ENCODE results near the gene RAPGEF1. TPM values are rescaled to one million over a fixed set of nuclear protein-coding genes. Genes with fewer than 3 reads are reported as not detected.

RAPGEF1 gene
- total RNA-seq, 2 donors from 2014 or later = 28.6 to 63.8 TPM

DNA sequence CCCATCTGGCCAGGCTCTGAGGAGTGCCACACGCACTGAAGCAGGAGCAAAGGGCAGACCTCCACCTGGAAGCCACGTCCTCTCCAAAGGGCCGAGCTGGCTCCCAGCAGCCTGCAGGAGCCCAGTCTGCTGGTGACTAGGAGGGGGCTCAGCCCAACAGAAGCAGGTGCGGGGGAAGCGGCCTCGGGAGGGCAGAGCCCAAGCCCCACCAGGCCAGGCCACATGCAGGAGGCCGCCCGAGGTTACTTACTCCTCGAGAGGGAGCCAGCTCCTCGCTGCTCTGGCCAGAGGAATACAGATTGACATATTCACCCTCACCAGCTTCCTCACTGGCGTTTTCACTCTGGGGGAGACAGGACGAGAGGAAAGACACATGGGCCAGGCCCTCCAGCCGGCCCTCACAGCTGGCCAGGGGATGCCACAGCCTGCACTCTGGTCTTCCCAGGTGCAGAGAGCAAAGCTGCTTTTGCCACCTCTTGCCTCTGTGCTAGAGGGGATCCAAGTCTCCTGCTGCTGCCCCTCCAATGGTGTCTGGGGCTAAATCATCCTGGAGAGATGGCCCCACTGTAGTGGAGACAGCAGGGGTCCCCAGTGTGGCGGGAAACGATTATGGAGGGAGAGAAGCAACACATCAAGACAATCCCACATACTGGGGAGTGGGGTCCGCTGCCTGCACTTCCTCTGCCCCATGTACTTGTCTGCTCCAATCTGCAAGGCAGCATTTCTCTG, 136.0 kb downstream of the RAPGEF1 start:
- H3K36me3 ChIP-seq = no peaks in the 10 kb centered on the region
- no peaks in the 10 kb centered on the region for H3K9me3 ChIP-seq
- H3K4me3 ChIP-seq = no peak overlapping the region
- intact Hi-C loops (cut with DNase I) = no loop called here
- peaks cover 1% of the 10 kb centered on the region for H3K4me1 ChIP-seq (replicated peaks)
- no peak for DNase-seq (ENCODE audit: low spot score)
- no peak overlapping the region for H3K27ac ChIP-seq
- 86% methylated on average over 15 of the region's 16 CpGs for WGBS
- no peaks in the 10 kb centered on the region for H3K27me3 ChIP-seq (replicated peaks; ENCODE audit: insufficient read depth)
- TF ChIP-seq POLR2AphosphoS5 (IDR thresholded peaks at IDR 0.05) (no peak), POLR2A (IDR thresholded peaks at IDR 0.05) (no peak)
- TF ChIP-seq, protein P1, sequence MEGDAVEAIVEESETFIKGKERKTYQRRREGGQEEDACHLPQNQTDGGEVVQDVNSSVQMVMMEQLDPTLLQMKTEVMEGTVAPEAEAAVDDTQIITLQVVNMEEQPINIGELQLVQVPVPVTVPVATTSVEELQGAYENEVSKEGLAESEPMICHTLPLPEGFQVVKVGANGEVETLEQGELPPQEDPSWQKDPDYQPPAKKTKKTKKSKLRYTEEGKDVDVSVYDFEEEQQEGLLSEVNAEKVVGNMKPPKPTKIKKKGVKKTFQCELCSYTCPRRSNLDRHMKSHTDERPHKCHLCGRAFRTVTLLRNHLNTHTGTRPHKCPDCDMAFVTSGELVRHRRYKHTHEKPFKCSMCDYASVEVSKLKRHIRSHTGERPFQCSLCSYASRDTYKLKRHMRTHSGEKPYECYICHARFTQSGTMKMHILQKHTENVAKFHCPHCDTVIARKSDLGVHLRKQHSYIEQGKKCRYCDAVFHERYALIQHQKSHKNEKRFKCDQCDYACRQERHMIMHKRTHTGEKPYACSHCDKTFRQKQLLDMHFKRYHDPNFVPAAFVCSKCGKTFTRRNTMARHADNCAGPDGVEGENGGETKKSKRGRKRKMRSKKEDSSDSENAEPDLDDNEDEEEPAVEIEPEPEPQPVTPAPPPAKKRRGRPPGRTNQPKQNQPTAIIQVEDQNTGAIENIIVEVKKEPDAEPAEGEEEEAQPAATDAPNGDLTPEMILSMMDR (IDR thresholded peaks at IDR 0.05) = no peak

DNA sequence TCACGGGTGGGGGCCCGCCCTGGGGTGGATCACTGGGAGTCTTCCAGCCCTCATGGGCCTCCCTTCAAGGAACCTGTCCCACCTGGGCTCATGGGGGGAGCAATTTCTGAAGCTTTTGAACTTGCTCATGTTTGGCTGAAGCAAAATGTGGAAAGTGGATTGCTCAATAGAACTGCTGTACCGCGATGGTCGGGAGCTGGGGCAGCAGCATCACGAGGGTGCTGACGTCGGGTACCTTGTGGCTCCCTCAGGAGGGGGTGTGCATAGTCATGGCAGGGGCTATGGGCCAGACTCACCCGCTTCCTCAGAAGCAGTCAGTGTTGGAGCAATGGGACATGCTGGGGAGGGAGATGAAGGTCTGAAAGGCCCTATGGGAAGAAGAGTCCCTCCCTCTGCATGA, 136.7 kb downstream of the RAPGEF1 start:
- 85% methylated on average over 9 of the region's 9 CpGs for WGBS
- intact Hi-C loops (cut with DNase I) = no loop called here

DNA sequence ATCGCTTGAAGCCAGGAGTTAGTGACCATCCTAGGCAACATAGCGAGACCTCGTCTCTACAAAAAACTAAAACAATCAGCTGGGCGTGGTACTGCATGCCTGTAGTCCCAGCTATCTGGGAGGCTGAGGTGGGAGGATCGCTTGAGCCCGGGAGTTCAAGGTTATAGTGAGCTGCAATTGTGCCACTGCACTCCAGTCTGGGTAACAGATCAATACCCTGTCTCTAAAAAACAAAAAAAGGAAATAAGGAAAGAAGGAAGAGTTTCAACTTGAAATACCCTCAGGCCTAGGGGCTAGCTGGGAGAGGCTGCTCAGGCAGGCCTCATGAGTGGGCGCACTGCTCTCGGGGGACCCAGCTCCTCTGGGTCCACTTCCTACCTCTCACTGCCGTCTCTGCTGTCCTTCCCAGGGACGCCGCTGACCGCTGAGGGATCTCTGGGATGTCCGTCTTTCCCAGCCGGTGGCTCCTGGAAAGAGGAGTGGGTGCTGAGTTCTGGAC, 138.1 kb downstream of the RAPGEF1 start:
- Histone ChIP-seq H3K36me3 (peaks cover 6 to 9% of the 10 kb centered on the region in 2 donors), H3K4me1 (replicated peaks) (no peaks in the 10 kb centered on the region), H3K27me3 (replicated peaks; ENCODE audit: insufficient read depth) (no peaks in the 10 kb centered on the region), H3K9me3 (no peaks in the 10 kb centered on the region), H3K27ac (no peak overlapping the region), H3K4me3 (no peak overlapping the region)
- DNase-seq (ENCODE audit: low spot score) = no peak
- intact Hi-C loops (cut with DNase I) = no loop called here
- 89% methylated on average over 14 of the region's 14 CpGs for WGBS
- no peak for TF ChIP-seq POLR2AphosphoS5 (IDR thresholded peaks at IDR 0.05)
- TF ChIP-seq POLR2A (IDR thresholded peaks at IDR 0.05) = no peak
- TF ChIP-seq, protein P1 (IDR thresholded peaks at IDR 0.05) = no peak

More for the DNA sequence above, 136.7 kb downstream of the RAPGEF1 start:
- Histone ChIP-seq H3K4me1 (replicated peaks) (no peaks in the 10 kb centered on the region), H3K9me3 (no peaks in the 10 kb centered on the region), H3K4me3 (no peak overlapping the region), H3K36me3 (peaks cover 0 to under 1% of the 10 kb centered on the region in 2 donors), H3K27ac (no peak overlapping the region), H3K27me3 (replicated peaks; ENCODE audit: insufficient read depth) (no peaks in the 10 kb centered on the region)
- DNase-seq (ENCODE audit: low spot score) = no peak
- TF ChIP-seq, protein P1 (IDR thresholded peaks at IDR 0.05) = no peak
- TF ChIP-seq POLR2AphosphoS5 (IDR thresholded peaks at IDR 0.05) (no peak), POLR2A (IDR thresholded peaks at IDR 0.05) (no peak)

DNA sequence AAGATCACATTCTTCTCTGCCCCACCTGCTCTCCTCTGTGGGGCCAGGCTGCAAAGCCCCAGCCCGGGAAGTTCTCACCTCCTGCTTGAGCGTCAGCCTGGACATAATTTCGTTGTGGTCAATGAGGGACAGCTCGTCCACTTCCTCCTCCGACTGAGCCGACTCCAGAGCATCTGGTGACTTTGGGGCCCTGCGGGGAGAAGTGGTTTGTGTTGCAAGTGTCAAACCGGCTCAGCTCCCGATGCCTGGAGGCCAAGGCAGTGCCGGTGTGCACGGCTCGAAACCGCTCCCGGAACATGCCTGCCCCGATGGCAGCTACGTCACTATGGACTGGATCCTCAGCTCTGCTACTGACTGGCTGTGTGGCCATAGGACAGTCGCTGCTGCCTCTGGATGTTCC, 141.8 kb downstream of the RAPGEF1 start:
- intact Hi-C loops (cut with DNase I) = no loop called here
- H3K36me3 ChIP-seq = peaks cover 9 to 10% of the 10 kb centered on the region in 2 donors

More for the DNA sequence above, 141.8 kb downstream of the RAPGEF1 start:
- Histone ChIP-seq H3K4me1 (replicated peaks) (no peaks in the 10 kb centered on the region), H3K4me3 (no peak overlapping the region), H3K27me3 (replicated peaks; ENCODE audit: insufficient read depth) (no peaks in the 10 kb centered on the region), H3K27ac (no peak overlapping the region), H3K9me3 (no peaks in the 10 kb centered on the region)
- DNase-seq (ENCODE audit: low spot score) = no peak
- 80% methylated on average over 17 of the region's 17 CpGs for WGBS
- no peak for TF ChIP-seq POLR2AphosphoS5 (IDR thresholded peaks at IDR 0.05)
- no peak for TF ChIP-seq POLR2A (IDR thresholded peaks at IDR 0.05)
- TF ChIP-seq, protein P1 (IDR thresholded peaks at IDR 0.05) = no peak
